Liver (tissue), 3 donors: ENCODE results near the gene RP9.

Source experiments
- ATF3 ChIP-seq: IDR thresholded peaks from 2 replicates; pipeline ENCODE4 v1.6.1; 2016; ENCODE audit warnings: antibody characterized with exemption
- CTCF ChIP-seq: fragments of 150-350 bp; IDR thresholded peaks from 2 replicates; pipeline ENCODE4 v1.5.1; 2017; ENCODE audit warnings: improper control_type of control experiment, low read depth, low read length; ENCODE audit not compliant: missing input control
- GABPA ChIP-seq, 2 donors: IDR thresholded peaks in 1 of 2; conservative IDR thresholded peaks in 1 of 2; 2 replicates each; pipeline ENCODE4 v1.6.1; 2016; ENCODE audit warnings: antibody characterized with exemption in 2 of 2, mild to moderate bottlenecking in 1 of 2, moderate library complexity in 1 of 2
- JUND ChIP-seq, 2 donors: IDR thresholded peaks; 2 replicates each; pipeline ENCODE4 v1.6.1; 2016; ENCODE audit warnings: antibody characterized with exemption in 2 of 2
- MAX ChIP-seq: IDR thresholded peaks from 2 replicates; pipeline ENCODE4 v1.6.1; 2016; ENCODE audit warnings: antibody characterized with exemption
- NR2F2 ChIP-seq: IDR thresholded peaks from 2 replicates; pipeline ENCODE4 v1.6.1; 2016; ENCODE audit warnings: antibody characterized with exemption
- RAD21 ChIP-seq, 2 donors: IDR thresholded peaks; 2 replicates each; pipeline ENCODE4 v1.6.1; 2016; ENCODE audit warnings: antibody characterized with exemption in 2 of 2, mild to moderate bottlenecking in 2 of 2
- RXRA ChIP-seq, 2 donors: IDR thresholded peaks; 2 replicates each; pipeline ENCODE4 v1.6.1; 2017 to 2018; ENCODE audit warnings: antibody characterized with exemption in 2 of 2, mild to moderate bottlenecking in 1 of 2
- SP1 ChIP-seq: IDR thresholded peaks from 2 replicates; pipeline ENCODE4 v1.6.1; 2018; ENCODE audit warnings: antibody characterized with exemption, mild to moderate bottlenecking
- TAF1 ChIP-seq: conservative IDR thresholded peaks from 2 replicates; pipeline ENCODE4 v1.6.1; 2016; ENCODE audit warnings: antibody characterized with exemption, mild to moderate bottlenecking
- TF ChIP-seq, protein P1 (sequence below): IDR thresholded peaks from 2 replicates; pipeline ENCODE4 v1.6.1; 2016; ENCODE audit warnings: antibody characterized with exemption
- TF ChIP-seq, protein P2 (sequence below): IDR thresholded peaks from 2 replicates; pipeline ENCODE4 v1.6.1; 2016; ENCODE audit warnings: antibody characterized with exemption, mild to moderate bottlenecking
- donor health status: healthy.
- donor health status: healthy.

DNA sequence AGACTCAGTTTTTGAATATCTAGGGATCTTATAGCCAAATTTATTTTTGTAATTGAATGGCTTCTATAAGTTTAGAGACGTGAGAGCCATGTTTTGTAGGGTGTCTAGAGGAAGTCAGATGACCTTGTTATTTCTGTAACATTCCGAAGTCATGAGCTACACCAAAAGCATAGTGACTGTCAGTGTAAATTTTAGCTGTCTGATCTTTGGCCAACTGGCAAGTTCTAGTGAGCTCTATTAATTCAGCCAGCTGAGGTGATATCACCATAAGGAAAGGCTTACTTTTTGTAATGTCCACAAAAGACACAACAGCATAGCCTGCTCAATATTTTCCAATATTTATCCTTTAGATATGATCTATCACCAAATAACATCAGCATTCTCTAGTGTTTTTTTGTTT, 36.7 kb downstream of the RP9 start:
- no peak for TF ChIP-seq CTCF
- TF ChIP-seq JUND (IDR thresholded peaks at IDR 0.05), result no peak
- TF ChIP-seq RAD21 (IDR thresholded peaks at IDR 0.05), result no peak
- no peak for TF ChIP-seq ATF3
- TF ChIP-seq GABPA (IDR thresholded peaks at IDR 0.05 in 1 of 2, conservative IDR thresholded peaks at IDR 0.05 in 1 of 2), result no peak
- no peak for TF ChIP-seq RXRA (IDR thresholded peaks at IDR 0.05)
- TF ChIP-seq MAX, result no peak
- TF ChIP-seq, protein P1, sequence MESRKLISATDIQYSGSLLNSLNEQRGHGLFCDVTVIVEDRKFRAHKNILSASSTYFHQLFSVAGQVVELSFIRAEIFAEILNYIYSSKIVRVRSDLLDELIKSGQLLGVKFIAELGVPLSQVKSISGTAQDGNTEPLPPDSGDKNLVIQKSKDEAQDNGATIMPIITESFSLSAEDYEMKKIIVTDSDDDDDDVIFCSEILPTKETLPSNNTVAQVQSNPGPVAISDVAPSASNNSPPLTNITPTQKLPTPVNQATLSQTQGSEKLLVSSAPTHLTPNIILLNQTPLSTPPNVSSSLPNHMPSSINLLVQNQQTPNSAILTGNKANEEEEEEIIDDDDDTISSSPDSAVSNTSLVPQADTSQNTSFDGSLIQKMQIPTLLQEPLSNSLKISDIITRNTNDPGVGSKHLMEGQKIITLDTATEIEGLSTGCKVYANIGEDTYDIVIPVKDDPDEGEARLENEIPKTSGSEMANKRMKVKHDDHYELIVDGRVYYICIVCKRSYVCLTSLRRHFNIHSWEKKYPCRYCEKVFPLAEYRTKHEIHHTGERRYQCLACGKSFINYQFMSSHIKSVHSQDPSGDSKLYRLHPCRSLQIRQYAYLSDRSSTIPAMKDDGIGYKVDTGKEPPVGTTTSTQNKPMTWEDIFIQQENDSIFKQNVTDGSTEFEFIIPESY, result no peak
- no peak for TF ChIP-seq NR2F2
- no peak for TF ChIP-seq SP1
- TF ChIP-seq, protein P2, sequence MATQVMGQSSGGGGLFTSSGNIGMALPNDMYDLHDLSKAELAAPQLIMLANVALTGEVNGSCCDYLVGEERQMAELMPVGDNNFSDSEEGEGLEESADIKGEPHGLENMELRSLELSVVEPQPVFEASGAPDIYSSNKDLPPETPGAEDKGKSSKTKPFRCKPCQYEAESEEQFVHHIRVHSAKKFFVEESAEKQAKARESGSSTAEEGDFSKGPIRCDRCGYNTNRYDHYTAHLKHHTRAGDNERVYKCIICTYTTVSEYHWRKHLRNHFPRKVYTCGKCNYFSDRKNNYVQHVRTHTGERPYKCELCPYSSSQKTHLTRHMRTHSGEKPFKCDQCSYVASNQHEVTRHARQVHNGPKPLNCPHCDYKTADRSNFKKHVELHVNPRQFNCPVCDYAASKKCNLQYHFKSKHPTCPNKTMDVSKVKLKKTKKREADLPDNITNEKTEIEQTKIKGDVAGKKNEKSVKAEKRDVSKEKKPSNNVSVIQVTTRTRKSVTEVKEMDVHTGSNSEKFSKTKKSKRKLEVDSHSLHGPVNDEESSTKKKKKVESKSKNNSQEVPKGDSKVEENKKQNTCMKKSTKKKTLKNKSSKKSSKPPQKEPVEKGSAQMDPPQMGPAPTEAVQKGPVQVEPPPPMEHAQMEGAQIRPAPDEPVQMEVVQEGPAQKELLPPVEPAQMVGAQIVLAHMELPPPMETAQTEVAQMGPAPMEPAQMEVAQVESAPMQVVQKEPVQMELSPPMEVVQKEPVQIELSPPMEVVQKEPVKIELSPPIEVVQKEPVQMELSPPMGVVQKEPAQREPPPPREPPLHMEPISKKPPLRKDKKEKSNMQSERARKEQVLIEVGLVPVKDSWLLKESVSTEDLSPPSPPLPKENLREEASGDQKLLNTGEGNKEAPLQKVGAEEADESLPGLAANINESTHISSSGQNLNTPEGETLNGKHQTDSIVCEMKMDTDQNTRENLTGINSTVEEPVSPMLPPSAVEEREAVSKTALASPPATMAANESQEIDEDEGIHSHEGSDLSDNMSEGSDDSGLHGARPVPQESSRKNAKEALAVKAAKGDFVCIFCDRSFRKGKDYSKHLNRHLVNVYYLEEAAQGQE, result no peak
- no peak for TF ChIP-seq TAF1
